ENCODE results near the gene TPT1.
A peak's percentile ranks its signal among the peaks of the same experiment; 100 is the strongest.

TPT1 gene

GRCh38 chr13:45340422-45341033 lies 455 bp downstream of the TPT1 start (continued):
- TF ChIP-seq ZBTB8A (tag by site-specific recombination; IDR thresholded peaks at IDR 0.05) (peak; percentile 91), ZNF175 (tag by site-specific recombination; IDR thresholded peaks at IDR 0.05) (no peak), ZNF558 (tag by site-specific recombination; IDR thresholded peaks at IDR 0.05) (no peak), PRDM6 (tag by site-specific recombination; IDR thresholded peaks at IDR 0.05) (peak; percentile 40; the same call in 1 of the 2 replicates), ZNF626 (tag by site-specific recombination; IDR thresholded peaks at IDR 0.05) (no peak), ZSCAN4 (tag by site-specific recombination; IDR thresholded peaks at IDR 0.05) (0 out of 2 replicates have a peak, but pooled peaks have one; percentile 13), HOXA7 (CRISPR knock-in tag; IDR thresholded peaks at IDR 0.05; ENCODE audit: borderline replicate concordance) (no peak), ZNF138 (tag by site-specific recombination; IDR thresholded peaks at IDR 0.05; ENCODE audit: borderline replicate concordance) (no peak), ZNF157 (tag by site-specific recombination; IDR thresholded peaks at IDR 0.05) (no peak), ZNF169 (tag by site-specific recombination; IDR thresholded peaks at IDR 0.05) (no peak), OVOL3 (tag by site-specific recombination; IDR thresholded peaks at IDR 0.05) (no peak), ZNF660 (tag by site-specific recombination; IDR thresholded peaks at IDR 0.05) (peak; percentile 20; the same call in 1 of the 2 replicates), ZNF707 (tag by site-specific recombination; IDR thresholded peaks at IDR 0.05) (no peak), SALL2 (tag by site-specific recombination; IDR thresholded peaks at IDR 0.05; ENCODE audit: borderline replicate concordance) (no peak), ZNF704 (tag by site-specific recombination; IDR thresholded peaks at IDR 0.05) (no peak), ZNF530 (tag by site-specific recombination; IDR thresholded peaks at IDR 0.05; ENCODE audit: low read depth) (no peak), ZNF521 (tag by site-specific recombination; IDR thresholded peaks at IDR 0.05) (no peak), ZNF26 (tag by site-specific recombination; IDR thresholded peaks at IDR 0.05) (no peak), ELK4 (IDR thresholded peaks at IDR 0.05; ENCODE audit: borderline replicate concordance, low read depth, low read length) (no peak), SP3 (tag by site-specific recombination; IDR thresholded peaks at IDR 0.05) (no peak), ZBTB10 (tag by site-specific recombination; IDR thresholded peaks at IDR 0.05) (no peak), ZBTB44 (tag by site-specific recombination; IDR thresholded peaks at IDR 0.05) (peak; percentile 2; the same call in 1 of the 2 replicates), KLF8 (tag by site-specific recombination; IDR thresholded peaks at IDR 0.05) (no peak), ZNF19 (tag by site-specific recombination; IDR thresholded peaks at IDR 0.05; ENCODE audit: low read depth) (no peak), ZBTB7A (tag by site-specific recombination; IDR thresholded peaks at IDR 0.05; ENCODE audit: low read depth) (0 out of 2 replicates have a peak, but pooled peaks have one; percentile 28), ZNF501 (tag by site-specific recombination; IDR thresholded peaks at IDR 0.05) (no peak), KLF7 (tag by site-specific recombination; IDR thresholded peaks at IDR 0.05; ENCODE audit: borderline replicate concordance) (no peak), ZSCAN5A (tag by site-specific recombination; IDR thresholded peaks at IDR 0.05) (no peak)
